ENCODE results near the gene CDK14.

Gene CDK14

DNA sequence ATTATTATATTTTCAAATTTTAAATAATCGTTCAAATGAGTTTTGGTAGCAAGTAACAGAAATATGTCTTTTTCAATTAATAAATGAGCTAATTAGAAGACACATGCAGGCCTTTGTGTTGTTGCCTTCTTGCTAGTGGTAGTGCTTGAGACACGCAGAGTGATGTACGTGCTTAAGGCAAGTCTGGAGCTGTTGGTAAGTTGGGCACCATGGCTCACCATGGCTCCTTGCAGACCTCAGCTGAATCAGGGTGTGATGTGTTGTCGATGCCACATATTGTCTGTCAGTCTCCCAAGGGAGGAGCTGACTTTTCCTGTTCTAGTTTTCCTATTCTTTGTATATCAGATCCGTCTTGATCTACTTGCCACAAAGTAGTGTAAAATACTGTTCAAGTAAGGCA lies 8.3 kb downstream of the CDK14 start:
- intact Hi-C loops (cut with micrococcal nuclease) = no loop called here
- no peak overlapping the region for H3K27ac Mint-ChIP-seq
- H3K9me3 Mint-ChIP-seq = no peaks in the 10 kb centered on the region
- no peaks in the 10 kb centered on the region for H3K27me3 Mint-ChIP-seq
- H3K4me1 Mint-ChIP-seq (ENCODE audit: low read depth) = peaks cover 11% of the 10 kb centered on the region
- H3K4me3 Mint-ChIP-seq = no peak overlapping the region
- H3K36me3 Mint-ChIP-seq (ENCODE audit: low read depth) = no peaks in the 10 kb centered on the region

DNA sequence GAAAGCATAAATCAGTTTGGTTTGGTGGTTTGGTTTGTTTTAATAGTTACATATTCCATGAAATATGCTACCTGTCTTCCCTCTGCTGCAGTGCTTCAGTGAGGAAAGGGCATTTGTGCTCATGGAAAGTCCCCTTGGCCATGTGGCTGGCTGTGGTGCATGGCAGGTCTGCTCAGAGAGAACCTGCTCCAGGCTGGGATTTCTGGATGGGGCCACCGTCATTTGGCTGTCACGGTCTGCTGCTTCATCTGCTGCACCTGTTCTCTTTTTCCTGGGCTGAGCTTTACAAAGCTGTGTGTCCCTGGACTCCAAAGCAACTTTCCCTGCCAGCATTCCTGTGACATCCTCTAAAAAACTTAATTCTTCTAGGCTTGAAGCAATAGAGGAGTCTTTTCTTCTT lies 8.9 kb downstream of the CDK14 start:
- no peaks in the 10 kb centered on the region for H3K36me3 Mint-ChIP-seq (ENCODE audit: low read depth)

DNA sequence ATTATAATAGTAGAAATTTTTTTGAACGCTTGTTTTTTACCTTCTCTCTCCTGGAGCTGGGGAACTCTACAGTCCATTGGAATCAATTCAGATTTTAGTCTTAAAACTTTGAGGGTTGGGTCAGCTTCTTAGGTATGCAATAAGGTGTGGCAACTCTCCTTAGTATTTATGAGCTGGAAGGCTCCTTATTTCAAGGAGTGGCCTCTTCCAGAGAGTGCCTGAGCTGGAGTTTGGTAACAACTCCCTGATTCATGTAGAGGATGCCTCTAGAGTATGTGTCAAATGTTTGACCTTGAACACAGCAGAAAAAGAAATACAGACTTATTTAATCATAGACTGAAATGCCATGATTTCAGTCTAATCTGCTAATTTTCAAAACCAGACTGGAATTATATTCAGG lies 11.1 kb downstream of the CDK14 start:
- Mint-ChIP-seq H3K4me3 (no peak overlapping the region), H3K9me3 (no peaks in the 10 kb centered on the region), H3K27me3 (no peaks in the 10 kb centered on the region), H3K27ac (no peak overlapping the region), H3K4me1 (ENCODE audit: low read depth) (peaks cover 11% of the 10 kb centered on the region), H3K36me3 (ENCODE audit: low read depth) (no peaks in the 10 kb centered on the region)
- intact Hi-C loops (cut with micrococcal nuclease) = no loop called here

More for the DNA sequence above, 8.9 kb downstream of the CDK14 start:
- no peak overlapping the region for H3K27ac Mint-ChIP-seq
- peaks cover 9% of the 10 kb centered on the region for H3K4me1 Mint-ChIP-seq (ENCODE audit: low read depth)
- no peaks in the 10 kb centered on the region for H3K27me3 Mint-ChIP-seq
- intact Hi-C loops (cut with micrococcal nuclease) = no loop called here
- H3K9me3 Mint-ChIP-seq = no peaks in the 10 kb centered on the region
- no peak overlapping the region for H3K4me3 Mint-ChIP-seq

DNA sequence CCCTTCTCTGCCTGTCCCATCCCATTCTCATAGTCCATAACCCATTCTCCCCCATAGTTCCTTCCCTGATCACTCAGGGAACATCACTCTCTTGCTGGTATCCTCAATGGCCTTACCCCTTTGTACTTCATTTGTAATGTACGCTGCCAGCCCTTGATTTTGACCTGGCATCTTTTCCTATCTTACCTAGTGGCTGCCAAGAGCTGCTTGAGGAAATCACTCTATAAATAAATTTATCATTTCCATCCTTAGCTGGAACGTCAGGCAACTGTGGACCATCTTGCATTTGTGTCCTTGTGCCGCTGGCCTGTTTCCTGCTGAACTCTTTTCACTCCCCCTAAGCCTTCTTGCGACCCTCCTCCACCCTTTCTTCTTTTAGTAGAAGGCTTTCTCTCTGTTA lies 14.0 kb downstream of the CDK14 start:
- Mint-ChIP-seq H3K4me3 (no peak overlapping the region), H3K27ac (no peak overlapping the region), H3K36me3 (ENCODE audit: low read depth) (no peaks in the 10 kb centered on the region), H3K9me3 (no peaks in the 10 kb centered on the region), H3K27me3 (no peaks in the 10 kb centered on the region), H3K4me1 (ENCODE audit: low read depth) (peaks cover 19% of the 10 kb centered on the region)
- intact Hi-C loops (cut with micrococcal nuclease) = no loop called here

DNA sequence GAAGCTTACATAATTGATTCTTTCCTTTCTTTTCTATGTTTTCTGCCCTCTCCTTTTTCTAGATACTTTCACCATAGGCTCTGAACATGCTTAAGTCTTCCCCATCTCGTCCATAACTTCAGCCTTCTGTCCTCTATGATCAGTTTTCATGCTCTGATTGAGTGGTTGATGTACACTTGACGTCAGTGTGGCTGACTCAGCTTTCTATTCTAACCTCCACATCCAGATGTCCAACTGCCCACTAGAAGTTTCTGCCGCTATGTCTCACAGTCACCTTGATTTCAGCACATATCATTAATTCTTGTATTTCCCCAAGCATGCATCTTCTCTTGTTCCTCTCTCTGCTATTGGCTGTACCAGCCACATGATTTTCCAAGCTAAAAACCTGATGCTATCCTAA lies 15.0 kb downstream of the CDK14 start:
- H3K9me3 Mint-ChIP-seq = no peaks in the 10 kb centered on the region
- no peaks in the 10 kb centered on the region for H3K36me3 Mint-ChIP-seq (ENCODE audit: low read depth)
- H3K27me3 Mint-ChIP-seq = no peaks in the 10 kb centered on the region
- intact Hi-C loops (cut with micrococcal nuclease) = no loop called here
- H3K27ac Mint-ChIP-seq = no peak overlapping the region
- H3K4me3 Mint-ChIP-seq = no peak overlapping the region
- H3K4me1 Mint-ChIP-seq (ENCODE audit: low read depth) = peaks cover 19% of the 10 kb centered on the region

DNA sequence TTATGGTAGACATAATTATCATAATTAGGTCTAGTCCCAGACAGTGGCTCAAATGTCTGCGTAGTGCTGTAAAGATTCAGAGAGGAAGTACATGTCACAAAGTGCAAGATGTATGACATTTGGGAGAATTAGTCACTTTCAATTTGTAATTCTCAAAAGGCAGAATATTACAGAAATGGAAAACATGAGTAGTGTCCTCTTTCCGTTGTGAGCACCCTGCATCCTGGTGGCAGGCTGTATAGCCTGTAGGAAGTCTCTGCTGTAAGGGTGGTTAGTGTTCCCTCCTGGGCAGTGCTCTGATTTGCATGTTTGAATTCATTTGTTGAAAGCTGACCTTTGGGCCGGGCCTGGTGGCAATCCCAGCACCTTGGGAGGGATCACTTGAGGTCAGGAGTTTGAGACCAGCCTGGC lies 17.0 kb downstream of the CDK14 start:
- Mint-ChIP-seq H3K4me1 (ENCODE audit: low read depth) (peaks cover 26% of the 10 kb centered on the region), H3K27me3 (no peaks in the 10 kb centered on the region), H3K9me3 (no peaks in the 10 kb centered on the region), H3K27ac (peak overlapping the region; percentile 35), H3K36me3 (ENCODE audit: low read depth) (no peaks in the 10 kb centered on the region), H3K4me3 (no peak overlapping the region)
- intact Hi-C loops (cut with micrococcal nuclease) = no loop called here

DNA sequence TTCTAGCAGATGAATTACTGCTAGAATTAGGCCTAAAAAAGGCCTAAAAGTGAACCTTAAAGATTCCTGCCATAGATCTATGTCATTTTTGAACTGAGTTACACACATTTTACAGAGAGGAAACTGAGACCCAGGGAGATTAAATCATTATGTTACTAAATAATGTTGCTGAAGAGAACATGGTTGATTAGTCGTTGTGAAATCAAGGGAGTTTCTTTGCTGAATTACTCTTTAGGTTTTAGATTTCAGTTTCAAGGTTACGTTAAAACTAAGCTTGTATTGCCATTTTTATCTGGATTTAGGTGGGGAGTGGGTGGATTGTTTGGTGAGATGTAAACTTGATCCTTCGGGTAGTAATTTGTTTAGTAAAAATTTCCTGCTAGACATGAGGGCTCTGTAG lies 21.3 kb downstream of the CDK14 start:
- H3K27me3 Mint-ChIP-seq = no peaks in the 10 kb centered on the region
- no peaks in the 10 kb centered on the region for H3K9me3 Mint-ChIP-seq
- intact Hi-C loops (cut with micrococcal nuclease) = no loop called here
- no peaks in the 10 kb centered on the region for H3K36me3 Mint-ChIP-seq (ENCODE audit: low read depth)
- H3K4me3 Mint-ChIP-seq = no peak overlapping the region
- no peak overlapping the region for H3K27ac Mint-ChIP-seq
- H3K4me1 Mint-ChIP-seq (ENCODE audit: low read depth) = peaks cover 34% of the 10 kb centered on the region

DNA sequence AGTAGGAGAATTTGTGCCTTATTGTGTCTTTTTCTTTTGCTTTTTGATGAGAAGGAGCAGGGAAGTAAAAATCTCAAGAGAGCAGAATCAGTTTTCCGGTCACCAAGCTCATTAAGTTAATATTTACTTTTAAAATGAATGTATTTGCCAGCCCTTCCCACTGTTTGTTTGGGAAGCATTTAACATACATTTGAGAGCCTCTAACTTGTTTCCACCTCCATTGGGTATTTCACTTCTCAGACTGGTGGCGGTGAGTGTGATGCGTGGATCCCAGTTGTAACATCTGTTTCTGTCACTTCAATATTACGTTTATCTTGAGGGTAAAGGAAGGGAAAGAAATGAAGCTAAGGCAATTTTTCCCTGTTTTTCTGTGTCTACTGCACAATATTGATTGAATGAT lies 22.8 kb downstream of the CDK14 start:
- H3K4me1 Mint-ChIP-seq (ENCODE audit: low read depth) = peaks cover 26% of the 10 kb centered on the region
- H3K4me3 Mint-ChIP-seq = no peak overlapping the region
- intact Hi-C loops (cut with micrococcal nuclease) = no loop called here
- no peaks in the 10 kb centered on the region for H3K36me3 Mint-ChIP-seq (ENCODE audit: low read depth)
- no peaks in the 10 kb centered on the region for H3K9me3 Mint-ChIP-seq
- no peaks in the 10 kb centered on the region for H3K27me3 Mint-ChIP-seq
- no peak overlapping the region for H3K27ac Mint-ChIP-seq

DNA sequence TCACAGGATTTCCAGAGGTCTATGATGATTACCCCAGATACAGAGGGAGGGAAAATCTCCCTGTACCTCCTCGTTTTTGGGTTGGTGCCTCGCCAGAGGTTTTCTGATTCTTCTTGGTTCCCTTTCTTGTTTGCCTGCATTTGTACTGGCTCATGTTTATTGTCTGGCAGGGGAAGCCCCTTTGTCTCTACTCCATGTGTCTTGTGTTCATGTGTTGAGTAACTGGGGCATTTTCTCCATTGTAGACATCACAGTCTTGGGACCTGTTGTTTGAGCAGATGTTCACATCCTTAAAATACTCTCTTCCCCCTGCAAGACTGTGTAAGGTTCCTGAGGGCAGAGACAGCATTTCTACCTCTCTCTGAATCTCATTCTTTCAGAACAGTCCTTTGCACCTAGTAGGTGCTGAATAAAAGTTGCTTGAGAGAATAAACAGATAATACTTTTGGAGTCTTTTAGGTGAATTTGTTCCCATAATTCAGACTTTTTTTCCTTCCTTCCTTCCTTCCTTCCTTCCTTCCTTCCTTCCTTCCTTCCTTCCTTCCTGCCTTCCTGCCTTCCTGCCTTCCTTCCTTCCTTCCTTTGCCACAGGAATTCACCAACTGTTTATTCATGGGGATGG lies 25.1 kb downstream of the CDK14 start:
- intact Hi-C loops (cut with micrococcal nuclease) = loop anchor here (5.0 kb wide), 1 partner anchor 34 kb away; no protein-coding TSS in a partner anchor
- H3K27ac Mint-ChIP-seq = no peak overlapping the region
- H3K4me1 Mint-ChIP-seq (ENCODE audit: low read depth) = peaks cover 37% of the 10 kb centered on the region

DNA sequence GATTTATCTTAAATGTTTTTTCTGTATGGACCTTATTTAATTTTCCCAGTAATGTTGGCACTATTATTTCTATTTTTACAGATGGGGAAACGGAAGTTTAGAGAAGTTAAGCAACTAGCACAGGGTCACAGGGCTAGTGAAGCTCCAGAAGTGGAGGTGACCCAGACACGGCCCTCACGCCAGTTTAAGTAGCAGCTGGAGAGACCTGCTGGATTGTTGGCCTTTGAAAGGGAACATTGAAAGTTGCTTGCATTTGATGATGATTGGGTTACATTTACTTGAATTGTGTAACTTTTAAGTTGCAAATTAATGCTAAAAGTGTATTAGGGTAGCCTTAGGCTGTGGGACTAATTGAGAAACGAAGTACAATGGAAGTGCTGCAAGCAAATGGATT lies 25.6 kb downstream of the CDK14 start:
- intact Hi-C loops (cut with micrococcal nuclease) = loop anchor here (5.0 kb wide), 1 partner anchor 34 kb away; no protein-coding TSS in a partner anchor
- Mint-ChIP-seq H3K36me3 (ENCODE audit: low read depth) (no peaks in the 10 kb centered on the region), H3K4me3 (no peak overlapping the region)

More for the DNA sequence above, 25.1 kb downstream of the CDK14 start:
- Mint-ChIP-seq H3K9me3 (no peaks in the 10 kb centered on the region), H3K4me3 (no peak overlapping the region), H3K36me3 (ENCODE audit: low read depth) (no peaks in the 10 kb centered on the region), H3K27me3 (no peaks in the 10 kb centered on the region)

DNA sequence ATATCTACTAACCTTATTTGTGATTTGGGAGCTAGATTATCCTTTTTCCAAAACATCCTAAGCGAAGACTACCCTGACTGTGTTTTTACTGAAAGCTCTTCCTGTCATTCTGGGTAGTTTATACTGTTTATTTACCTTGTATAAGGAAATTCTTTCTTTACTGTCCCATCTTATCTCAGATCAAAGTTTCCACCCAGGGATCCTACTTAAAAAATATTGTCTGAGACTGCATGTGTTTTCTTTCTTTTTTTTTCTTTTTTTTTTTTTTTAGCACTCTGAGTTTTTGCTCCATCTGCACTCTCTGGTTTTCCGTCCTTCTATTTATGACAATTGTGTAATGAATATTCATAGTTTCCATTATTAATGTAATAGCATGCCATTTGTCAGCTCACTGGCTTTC lies 26.5 kb downstream of the CDK14 start:
- intact Hi-C loops (cut with micrococcal nuclease) = loop anchor here (5.0 kb wide), 1 partner anchor 35 kb away; no protein-coding TSS in a partner anchor
- Mint-ChIP-seq H3K9me3 (no peaks in the 10 kb centered on the region), H3K4me3 (no peak overlapping the region), H3K27me3 (no peaks in the 10 kb centered on the region), H3K4me1 (ENCODE audit: low read depth) (peaks cover 31% of the 10 kb centered on the region), H3K27ac (no peak overlapping the region), H3K36me3 (ENCODE audit: low read depth) (no peaks in the 10 kb centered on the region)

More for the DNA sequence above, 25.6 kb downstream of the CDK14 start:
- Mint-ChIP-seq H3K27me3 (no peaks in the 10 kb centered on the region), H3K4me1 (ENCODE audit: low read depth) (peaks cover 37% of the 10 kb centered on the region), H3K9me3 (no peaks in the 10 kb centered on the region), H3K27ac (no peak overlapping the region)

DNA sequence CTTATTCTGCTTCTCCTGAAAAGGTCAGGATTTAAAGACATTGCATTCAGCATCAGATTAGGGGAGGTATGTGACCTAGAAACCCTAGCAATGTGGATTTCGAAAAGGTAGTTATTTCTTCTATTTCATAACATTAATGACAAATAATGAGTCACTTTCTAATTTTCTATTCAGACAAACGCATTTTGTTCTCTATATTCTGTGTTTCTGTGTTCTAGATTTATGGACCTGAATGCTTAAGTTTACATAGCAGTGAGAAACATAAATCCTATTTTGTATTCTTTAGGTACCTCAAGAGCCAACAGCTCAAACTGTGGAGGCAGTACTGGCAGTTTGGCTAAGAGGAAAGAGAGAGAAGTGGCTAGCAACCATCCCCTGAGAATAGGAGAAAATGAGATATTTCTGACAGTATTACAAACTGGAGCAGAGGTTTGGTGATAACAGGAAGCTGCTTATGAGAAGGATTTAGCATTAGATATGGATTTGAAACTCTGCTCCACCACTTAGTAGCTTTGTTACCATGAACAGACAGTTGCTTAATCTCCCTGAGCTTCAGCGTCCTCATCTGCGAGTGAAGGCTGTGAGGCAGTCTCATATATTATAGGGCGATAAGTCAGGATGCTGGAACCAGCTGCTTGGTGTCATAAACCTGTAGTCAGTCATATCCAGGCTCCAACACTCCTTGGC lies 28.2 kb downstream of the CDK14 start:
- intact Hi-C loops (cut with micrococcal nuclease) = loop anchor here (5.0 kb wide), 1 partner anchor 37 kb away; no protein-coding TSS in a partner anchor
- Mint-ChIP-seq H3K27me3 (no peaks in the 10 kb centered on the region), H3K4me1 (ENCODE audit: low read depth) (peaks cover 30% of the 10 kb centered on the region), H3K9me3 (no peaks in the 10 kb centered on the region), H3K36me3 (ENCODE audit: low read depth) (no peaks in the 10 kb centered on the region), H3K4me3 (no peak overlapping the region), H3K27ac (no peak overlapping the region)

DNA sequence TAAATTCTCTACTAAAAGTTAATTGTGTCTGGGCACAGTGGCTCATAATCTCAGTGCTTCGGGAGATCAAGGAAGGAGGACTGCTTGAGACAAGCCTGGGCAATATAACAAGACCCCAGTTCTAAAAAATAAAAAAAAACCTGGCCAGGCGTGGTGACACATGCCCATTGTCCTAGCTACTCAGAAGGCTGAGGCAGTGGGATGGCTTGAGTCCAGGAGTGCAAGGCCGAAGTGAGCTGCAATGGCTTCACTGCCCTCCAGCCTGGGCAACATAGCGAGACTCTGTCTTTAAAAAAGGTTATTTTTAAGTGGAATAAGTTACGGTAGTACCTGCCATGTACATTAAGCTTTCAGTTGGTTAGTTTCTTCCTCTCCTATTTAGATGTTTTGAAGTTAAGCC lies 28.9 kb downstream of the CDK14 start:
- Mint-ChIP-seq H3K27me3 (no peaks in the 10 kb centered on the region), H3K36me3 (ENCODE audit: low read depth) (no peaks in the 10 kb centered on the region), H3K27ac (no peak overlapping the region), H3K9me3 (no peaks in the 10 kb centered on the region), H3K4me3 (no peak overlapping the region), H3K4me1 (ENCODE audit: low read depth) (peaks cover 30% of the 10 kb centered on the region)
- intact Hi-C loops (cut with micrococcal nuclease) = no loop called here

DNA sequence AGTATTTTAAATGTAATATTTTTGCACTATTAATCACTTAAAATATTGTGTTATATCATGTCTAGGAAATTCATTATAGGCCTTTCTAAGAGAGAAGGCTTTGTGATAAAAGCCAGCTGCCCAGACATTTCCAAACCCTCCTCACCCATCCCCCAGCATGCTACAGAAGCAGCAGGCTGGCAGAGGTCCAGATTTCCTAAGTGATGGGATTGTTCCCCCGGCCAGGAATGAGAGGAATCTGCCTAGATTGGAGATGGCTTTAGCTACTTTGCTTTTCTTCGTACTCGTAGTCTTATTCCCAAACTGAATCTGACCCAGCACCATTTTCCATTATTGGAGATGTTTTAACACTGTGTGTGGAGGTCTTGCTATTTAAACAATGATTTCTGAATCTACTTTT lies 29.4 kb downstream of the CDK14 start:
- Mint-ChIP-seq H3K9me3 (no peaks in the 10 kb centered on the region), H3K27ac (no peak overlapping the region), H3K36me3 (ENCODE audit: low read depth) (no peaks in the 10 kb centered on the region), H3K27me3 (no peaks in the 10 kb centered on the region), H3K4me1 (ENCODE audit: low read depth) (peaks cover 28% of the 10 kb centered on the region), H3K4me3 (no peak overlapping the region)
- intact Hi-C loops (cut with micrococcal nuclease) = no loop called here

DNA sequence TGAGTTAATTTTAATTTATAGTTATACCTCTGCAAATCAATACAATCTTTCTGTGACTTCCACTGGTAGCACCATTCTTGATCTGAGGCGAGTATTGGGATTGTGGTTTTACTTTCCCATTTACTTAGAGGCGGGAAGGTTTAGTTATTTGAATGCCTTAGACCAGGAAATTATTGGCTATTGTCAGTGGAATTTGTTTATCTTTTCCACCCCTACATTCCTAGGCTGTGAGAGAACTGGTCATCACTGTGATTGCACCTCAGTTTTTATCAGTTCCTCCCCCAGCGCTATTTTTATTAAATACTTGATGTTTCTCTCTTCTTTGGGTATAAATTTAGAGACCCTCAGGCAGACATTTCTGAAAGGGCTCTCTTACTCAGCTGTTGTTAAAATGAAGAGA lies 29.9 kb downstream of the CDK14 start:
- Mint-ChIP-seq H3K4me1 (ENCODE audit: low read depth) (peaks cover 23% of the 10 kb centered on the region), H3K27me3 (no peaks in the 10 kb centered on the region), H3K9me3 (no peaks in the 10 kb centered on the region), H3K36me3 (ENCODE audit: low read depth) (no peaks in the 10 kb centered on the region), H3K27ac (no peak overlapping the region), H3K4me3 (no peak overlapping the region)
- intact Hi-C loops (cut with micrococcal nuclease) = no loop called here

Data from dendritic cell treated with granulocyte-macrophage colony-stimulating factor and Interleukin-4, amounts not matched to agents 40 ng/mL and 50 ng/mL, for 4 days (primary cell).